HepG2 (cell line): Measurements from ENCODE around the gene UNC93A. TPM values are rescaled to one million over a fixed set of nuclear protein-coding genes. Genes with fewer than 3 reads are reported as not detected.
A peak's percentile ranks its signal among the peaks of the same experiment; 100 is the strongest.

Experiments used
- ATRX ChIP-seq: sonication (generic); formaldehyde crosslinking; IDR thresholded peaks from 2 replicates; pipeline ENCODE4 v1.4.0; 2020; ENCODE audit warnings: missing genetic modification reagents, borderline replicate concordance
- BRD4 ChIP-seq: sonication (generic); formaldehyde crosslinking; IDR thresholded peaks from 2 replicates; pipeline ENCODE4 v1.4.0; 2020; ENCODE audit warnings: missing genetic modification reagents
- CBX5 ChIP-seq: sonication (generic); formaldehyde crosslinking; IDR thresholded peaks from 2 replicates; pipeline ENCODE4 v1.4.0; 2020; ENCODE audit warnings: missing genetic modification reagents, borderline replicate concordance
- EED ChIP-seq: sonication (generic); formaldehyde crosslinking; IDR thresholded peaks from 2 replicates; pipeline ENCODE4 v1.5.0; 2020; ENCODE audit warnings: mild to moderate bottlenecking, missing genetic modification reagents
- ESRRA ChIP-seq: sonication (generic); formaldehyde crosslinking; IDR thresholded peaks from 2 replicates; pipeline ENCODE4 v1.5.1; 2020; ENCODE audit warnings: mild to moderate bottlenecking, low read depth, missing genetic modification reagents
- GATA4 ChIP-seq: sonication (generic); IDR thresholded peaks from 2 replicates; pipeline ENCODE4 v1.6.1; 2016; ENCODE audit warnings: antibody characterized with exemption, low read depth, borderline replicate concordance
- KDM1A ChIP-seq: IDR thresholded peaks from 2 replicates; pipeline ENCODE4 v1.6.1; 2016; ENCODE audit warnings: missing compliant biosample characterization
- MAFK ChIP-seq, 2 experiments: IDR thresholded peaks in 1 of 2; conservative IDR thresholded peaks in 1 of 2; 2 replicates each; pipeline ENCODE4 v1.6.1; 2011; ENCODE audit warnings: improper control_type of control experiment in 2 of 2, low read length in 2 of 2
- MEF2D ChIP-seq: sonication (generic); formaldehyde crosslinking; IDR thresholded peaks from 2 replicates; pipeline ENCODE4 v1.5.1; 2020; ENCODE audit warnings: mild to moderate bottlenecking, missing genetic modification reagents
- NCOA5 ChIP-seq: sonication (generic); formaldehyde crosslinking; IDR thresholded peaks from 2 replicates; pipeline ENCODE4 v1.4.0; 2020; ENCODE audit warnings: missing genetic modification reagents
- NR1H2 ChIP-seq: sonication (generic); formaldehyde crosslinking; IDR thresholded peaks from 2 replicates; pipeline ENCODE4 v1.8.1; 2022; ENCODE audit warnings: low read depth, missing genetic modification reagents, borderline replicate concordance
- PCBP2 ChIP-seq: fragments of 200-400 bp; formaldehyde crosslinking; optimal IDR thresholded peaks from 2 replicates; pipeline ENCODE3; 2018; ENCODE audit warnings: low read length, low read depth; ENCODE audit not compliant: poor library complexity, severe bottlenecking
- SETDB1 ChIP-seq: sonication (generic); formaldehyde crosslinking; IDR thresholded peaks from 2 replicates; pipeline ENCODE4 v1.5.1; 2020; ENCODE audit warnings: missing genetic modification reagents, mild to moderate bottlenecking, borderline replicate concordance
- SMAD1 ChIP-seq: sonication (generic); formaldehyde crosslinking; IDR thresholded peaks from 2 replicates; pipeline ENCODE4 v1.4.0; 2020; ENCODE audit warnings: missing genetic modification reagents, low read depth, mild to moderate bottlenecking, borderline replicate concordance
- TEAD3 ChIP-seq: optimal IDR thresholded peaks from 2 replicates; pipeline ENCODE3; 2016; ENCODE audit warnings: borderline replicate concordance
- TRIM24 ChIP-seq: sonication (generic); formaldehyde crosslinking; IDR thresholded peaks from 2 replicates; pipeline ENCODE4 v1.8.0; 2022; ENCODE audit warnings: mild to moderate bottlenecking, missing genetic modification reagents
- XBP1 ChIP-seq: sonication (generic); formaldehyde crosslinking; IDR thresholded peaks from 2 replicates; pipeline ENCODE4 v1.5.0; 2020; ENCODE audit warnings: missing genetic modification reagents
- YY1 ChIP-seq: IDR thresholded peaks from 2 replicates; pipeline ENCODE4 v1.6.1; 2011; ENCODE audit warnings: low read length, low read depth, moderate library complexity, mild to moderate bottlenecking; ENCODE audit not compliant: insufficient read depth, insufficient replicate concordance
- ZIK1 ChIP-seq: sonication (generic); formaldehyde crosslinking; IDR thresholded peaks from 2 replicates; pipeline ENCODE4 v1.5.0; 2020; ENCODE audit warnings: mild to moderate bottlenecking, low read depth, missing genetic modification reagents, borderline replicate concordance
- ZNF230 ChIP-seq: sonication (generic); formaldehyde crosslinking; IDR thresholded peaks from 2 replicates; pipeline ENCODE4 v1.4.0; 2020; ENCODE audit warnings: mild to moderate bottlenecking, missing genetic modification reagents
- ZNF3 ChIP-seq: IDR thresholded peaks from 2 replicates; pipeline ENCODE4 v1.7.0; 2017; ENCODE audit warnings: inconsistent platforms
- ZNF343 ChIP-seq: sonication (generic); formaldehyde crosslinking; IDR thresholded peaks from 2 replicates; pipeline ENCODE4 v1.4.0; 2020; ENCODE audit warnings: mild to moderate bottlenecking, missing genetic modification reagents
- ZNF773 ChIP-seq: sonication (generic); formaldehyde crosslinking; IDR thresholded peaks from 2 replicates; pipeline ENCODE4 v1.4.0; 2020; ENCODE audit warnings: missing genetic modification reagents, borderline replicate concordance
- polyA plus RNA-seq, 8 experiments: library from polyadenylated mRNA; depleted of rRNA in 3 of 8; stranded (reverse) in 7 of 8; unstranded in 1 of 8; fragments of >200 nt; fragmentation: Illumina TruSeq in 4 of 8; extraction: Trizol in 4 of 8; gene quantifications; 2 replicates each; pipeline versions ENCODE4 v1.2.1 to v1.2.3, GENCODE V29; 2011 to 2016; ENCODE audit warnings: low read depth in 4 of 8, missing spikeins in 1 of 8, mixed read lengths in 1 of 8; ENCODE audit not compliant: insufficient read depth in 1 of 8
- total RNA-seq, 5 experiments: library from RNA; depleted of rRNA; stranded (reverse); fragments of >200 nt; fragmentation: Illumina TruSeq; extraction: Trizol; gene quantifications; 2 replicates each; pipeline ENCODE4 v1.2.3, GENCODE V29; 2016; ENCODE audit warnings: low read depth in 1 of 5
- TF ChIP-seq, protein P1 (sequence below): sonication (generic); formaldehyde crosslinking; IDR thresholded peaks from 2 replicates; pipeline ENCODE4 v1.5.1; 2020; ENCODE audit warnings: mild to moderate bottlenecking, missing genetic modification reagents, moderate library complexity
- TF ChIP-seq, protein P2 (sequence below): sonication (generic); formaldehyde crosslinking; conservative IDR thresholded peaks from 2 replicates; pipeline ENCODE4 v1.4.0; 2020; ENCODE audit warnings: mild to moderate bottlenecking, missing genetic modification reagents, moderate library complexity
- TF ChIP-seq, protein P3 (sequence below): sonication (generic); formaldehyde crosslinking; conservative IDR thresholded peaks from 2 replicates; pipeline ENCODE4 v1.8.0; 2022; ENCODE audit warnings: mild to moderate bottlenecking, moderate library complexity, missing genetic modification reagents

UNC93A gene
- total and polyA plus RNA-seq, 2 of the 13 experiments (the other 11 are each of a cell fraction or from before 2014, with no cell fraction given) = 11.0 to 42.7 TPM

DNA sequence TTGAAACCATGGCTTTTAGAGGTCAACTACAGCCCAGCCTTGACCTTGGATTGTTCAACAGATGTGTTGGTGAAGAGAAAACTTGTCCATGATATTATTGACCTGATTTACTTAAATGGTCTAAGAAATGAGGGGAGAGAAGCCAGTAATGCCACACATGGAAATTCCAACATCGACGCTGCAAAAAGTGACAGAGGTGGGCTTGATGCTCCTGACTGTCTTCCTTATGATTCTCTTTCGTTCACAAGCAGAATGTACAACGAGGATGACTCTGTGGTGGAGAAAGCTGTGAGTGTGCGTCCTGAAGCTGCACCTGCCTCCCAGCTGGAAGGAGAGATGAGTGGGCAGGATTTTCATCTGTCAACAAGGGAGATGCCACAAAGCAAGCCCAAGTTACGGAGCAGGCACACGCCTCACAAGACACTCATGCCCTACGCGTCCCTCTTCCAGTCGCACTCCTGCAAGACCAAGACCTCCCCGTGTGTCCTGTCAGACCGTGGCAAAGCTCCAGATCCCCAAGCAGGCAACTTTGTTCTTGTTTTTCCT, 50.0 kb downstream of the UNC93A start (continued):
- TF ChIP-seq MAFK (conservative IDR thresholded peaks at IDR 0.05 in 1 of 2, IDR thresholded peaks at IDR 0.05 in 1 of 2; ENCODE audit: low read length in 2 of 2) (no peak), TRIM24 (CRISPR knock-in tag) (no peak), SMAD1 (CRISPR knock-in tag) (no peak), EED (CRISPR knock-in tag) (0 out of 2 replicates have a peak, but pooled peaks have one; percentile 44), GATA4 (no peak), ESRRA (CRISPR knock-in tag) (no peak), NCOA5 (CRISPR knock-in tag) (no peak), ZNF343 (CRISPR knock-in tag) (0 out of 2 replicates have a peak, but pooled peaks have one; percentile 63), ZNF230 (CRISPR knock-in tag) (0 out of 2 replicates have a peak, but pooled peaks have one; percentile 23), BRD4 (CRISPR knock-in tag) (no peak), ATRX (CRISPR knock-in tag) (no peak), CBX5 (CRISPR knock-in tag) (no peak), ZNF3 (CRISPR knock-in tag) (no peak), ZNF773 (CRISPR knock-in tag) (no peak), PCBP2 (no peak), XBP1 (CRISPR knock-in tag) (no peak), TEAD3 (CRISPR knock-in tag) (peak; percentile 20), SETDB1 (CRISPR knock-in tag) (no peak), YY1 (no peak), MEF2D (CRISPR knock-in tag) (no peak), ZIK1 (0 out of 2 replicates have a peak, but pooled peaks have one; percentile 38), NR1H2 (CRISPR knock-in tag) (no peak), KDM1A (no peak)
- TF ChIP-seq, protein P1, sequence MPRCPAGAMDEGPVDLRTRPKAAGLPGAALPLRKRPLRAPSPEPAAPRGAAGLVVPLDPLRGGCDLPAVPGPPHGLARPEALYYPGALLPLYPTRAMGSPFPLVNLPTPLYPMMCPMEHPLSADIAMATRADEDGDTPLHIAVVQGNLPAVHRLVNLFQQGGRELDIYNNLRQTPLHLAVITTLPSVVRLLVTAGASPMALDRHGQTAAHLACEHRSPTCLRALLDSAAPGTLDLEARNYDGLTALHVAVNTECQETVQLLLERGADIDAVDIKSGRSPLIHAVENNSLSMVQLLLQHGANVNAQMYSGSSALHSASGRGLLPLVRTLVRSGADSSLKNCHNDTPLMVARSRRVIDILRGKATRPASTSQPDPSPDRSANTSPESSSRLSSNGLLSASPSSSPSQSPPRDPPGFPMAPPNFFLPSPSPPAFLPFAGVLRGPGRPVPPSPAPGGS (CRISPR knock-in tag) = no peak
- TF ChIP-seq, protein P2, sequence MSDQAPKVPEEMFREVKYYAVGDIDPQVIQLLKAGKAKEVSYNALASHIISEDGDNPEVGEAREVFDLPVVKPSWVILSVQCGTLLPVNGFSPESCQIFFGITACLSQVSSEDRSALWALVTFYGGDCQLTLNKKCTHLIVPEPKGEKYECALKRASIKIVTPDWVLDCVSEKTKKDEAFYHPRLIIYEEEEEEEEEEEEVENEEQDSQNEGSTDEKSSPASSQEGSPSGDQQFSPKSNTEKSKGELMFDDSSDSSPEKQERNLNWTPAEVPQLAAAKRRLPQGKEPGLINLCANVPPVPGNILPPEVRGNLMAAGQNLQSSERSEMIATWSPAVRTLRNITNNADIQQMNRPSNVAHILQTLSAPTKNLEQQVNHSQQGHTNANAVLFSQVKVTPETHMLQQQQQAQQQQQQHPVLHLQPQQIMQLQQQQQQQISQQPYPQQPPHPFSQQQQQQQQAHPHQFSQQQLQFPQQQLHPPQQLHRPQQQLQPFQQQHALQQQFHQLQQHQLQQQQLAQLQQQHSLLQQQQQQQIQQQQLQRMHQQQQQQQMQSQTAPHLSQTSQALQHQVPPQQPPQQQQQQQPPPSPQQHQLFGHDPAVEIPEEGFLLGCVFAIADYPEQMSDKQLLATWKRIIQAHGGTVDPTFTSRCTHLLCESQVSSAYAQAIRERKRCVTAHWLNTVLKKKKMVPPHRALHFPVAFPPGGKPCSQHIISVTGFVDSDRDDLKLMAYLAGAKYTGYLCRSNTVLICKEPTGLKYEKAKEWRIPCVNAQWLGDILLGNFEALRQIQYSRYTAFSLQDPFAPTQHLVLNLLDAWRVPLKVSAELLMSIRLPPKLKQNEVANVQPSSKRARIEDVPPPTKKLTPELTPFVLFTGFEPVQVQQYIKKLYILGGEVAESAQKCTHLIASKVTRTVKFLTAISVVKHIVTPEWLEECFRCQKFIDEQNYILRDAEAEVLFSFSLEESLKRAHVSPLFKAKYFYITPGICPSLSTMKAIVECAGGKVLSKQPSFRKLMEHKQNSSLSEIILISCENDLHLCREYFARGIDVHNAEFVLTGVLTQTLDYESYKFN (CRISPR knock-in tag) = no peak; the same call in 1 of the 2 replicates
- TF ChIP-seq, protein P3, sequence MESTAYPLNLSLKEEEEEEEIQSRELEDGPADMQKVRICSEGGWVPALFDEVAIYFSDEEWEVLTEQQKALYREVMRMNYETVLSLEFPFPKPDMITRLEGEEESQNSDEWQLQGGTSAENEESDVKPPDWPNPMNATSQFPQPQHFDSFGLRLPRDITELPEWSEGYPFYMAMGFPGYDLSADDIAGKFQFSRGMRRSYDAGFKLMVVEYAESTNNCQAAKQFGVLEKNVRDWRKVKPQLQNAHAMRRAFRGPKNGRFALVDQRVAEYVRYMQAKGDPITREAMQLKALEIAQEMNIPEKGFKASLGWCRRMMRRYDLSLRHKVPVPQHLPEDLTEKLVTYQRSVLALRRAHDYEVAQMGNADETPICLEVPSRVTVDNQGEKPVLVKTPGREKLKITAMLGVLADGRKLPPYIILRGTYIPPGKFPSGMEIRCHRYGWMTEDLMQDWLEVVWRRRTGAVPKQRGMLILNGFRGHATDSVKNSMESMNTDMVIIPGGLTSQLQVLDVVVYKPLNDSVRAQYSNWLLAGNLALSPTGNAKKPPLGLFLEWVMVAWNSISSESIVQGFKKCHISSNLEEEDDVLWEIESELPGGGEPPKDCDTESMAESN (CRISPR knock-in tag) = 0 out of 2 replicates have a peak, but pooled peaks have one; percentile 14
